Activated CD8-positive, alpha-beta memory T cell treated with anti-CD3 and anti-CD28 coated beads, Interleukin-2, amount 50 U/mL, for 24 hours (primary cell): Measurements from ENCODE around the gene TRAP1.

ENCODE experiments used
- DNase-seq: peaks from one replicate; pipeline ENCODE4 v3.0.0-alpha.2; 2020; ENCODE audit errors: extremely low read depth

Gene TRAP1

GRCh38 chr16:3651461-3652372 is 65.6 kb downstream of the TRAP1 start:
- no peak for DNase-seq

- no peak for DNase-seq
Observed at GRCh38 chr16:3650631-3651265, 66.6 kb downstream of the TRAP1 start.

- DNase-seq = no peak
Observed at GRCh38 chr16:3646348-3646920, 70.9 kb downstream of the TRAP1 start.

GRCh38 chr16:3645504-3646347 is 71.6 kb downstream of the TRAP1 start:
- DNase-seq = no peak

GRCh38 chr16:3645108-3645503 is 72.2 kb downstream of the TRAP1 start:
- DNase-seq = no peak

- no peak for DNase-seq
Observed at GRCh38 chr16:3643095-3643730, 74.1 kb downstream of the TRAP1 start.

GRCh38 chr16:3642397-3643094 is 74.8 kb downstream of the TRAP1 start:
- DNase-seq = no peak

- DNase-seq = no peak
Observed at GRCh38 chr16:3641801-3642396, 75.4 kb downstream of the TRAP1 start.

GRCh38 chr16:3640632-3641501 is 76.5 kb downstream of the TRAP1 start:
- no peak for DNase-seq

GRCh38 chr16:3640207-3640606 is 77.1 kb downstream of the TRAP1 start:
- no peak for DNase-seq

- DNase-seq = no peak
Observed at GRCh38 chr16:3638916-3639644, 78.2 kb downstream of the TRAP1 start.

GRCh38 chr16:3637371-3637923 is 79.9 kb downstream of the TRAP1 start:
- DNase-seq = no peak

GRCh38 chr16:3625911-3626732 is 91.2 kb downstream of the TRAP1 start:
- DNase-seq = no peak

GRCh38 chr16:3625331-3625730 is 92.0 kb downstream of the TRAP1 start:
- no peak for DNase-seq

- no peak for DNase-seq
Observed at GRCh38 chr16:3623642-3624041, 93.7 kb downstream of the TRAP1 start.

GRCh38 chr16:3618769-3619141 is 98.6 kb downstream of the TRAP1 start:
- DNase-seq = no peak
